Myocyte (in vitro differentiated cells): ENCODE measurements around the gene CLDN19. TPM values are rescaled to one million over a fixed set of nuclear protein-coding genes. Genes with fewer than 3 reads are reported as not detected.
A peak's percentile ranks its signal among the peaks of the same experiment; 100 is the strongest.

Experiments used
- DNase-seq: peaks from one replicate; pipeline ENCODE4 v3.0.0-alpha.2; 2012; ENCODE audit warnings: low read depth
- polyA plus RNA-seq: library from polyadenylated mRNA; unstranded; fragments of >200 nt; gene quantifications from one replicate; pipeline ENCODE4 v1.2.1, GENCODE V29; 2012; ENCODE audit warnings: missing spikeins
- total RNA-seq: library from RNA; depleted of rRNA; stranded (reverse); fragments of >200 nt; gene quantifications from 2 replicates; pipeline ENCODE4 v1.2.3, GENCODE V29; 2014

CLDN19 gene
- not detected in 2 replicates for total RNA-seq
- not detected for polyA plus RNA-seq

GRCh38 chr1:42739753-42740700 is at the start of gene CLDN19:
CLDN19 (minus strand) TSS chr1:42740236; CDS start chr1:42740063, 173 bp downstream.
- no peak for DNase-seq

GRCh38 chr1:42788021-42788420 is 48.0 kb upstream of the CLDN19 start:
- DNase-seq, result no peak

GRCh38 chr1:42786097-42786496 is 46.1 kb upstream of the CLDN19 start:
- DNase-seq, result no peak

GRCh38 chr1:42784946-42785693 is 45.1 kb upstream of the CLDN19 start, which contains the start of gene TMEM269:
TMEM269 (plus strand) TSS chr1:42784991; CDS start chr1:42789894, 4,903 bp downstream.
- no peak for DNase-seq

GRCh38 chr1:42784547-42784945 is 44.5 kb upstream of the CLDN19 start:
- no peak for DNase-seq

GRCh38 chr1:42783092-42783491 is 43.1 kb upstream of the CLDN19 start:
- no peak for DNase-seq

GRCh38 chr1:42780176-42780575 is 40.1 kb upstream of the CLDN19 start:
- no peak for DNase-seq

GRCh38 chr1:42779725-42780124 is 39.7 kb upstream of the CLDN19 start:
- no peak for DNase-seq

- peak; percentile 55 for DNase-seq
These were observed 37.8 kb upstream of the CLDN19 start for GRCh38 chr1:42777852-42778251.

GRCh38 chr1:42776502-42776901 is 36.5 kb upstream of the CLDN19 start:
- no peak for DNase-seq

GRCh38 chr1:42774928-42775526 is 35.0 kb upstream of the CLDN19 start:
- DNase-seq, result no peak

GRCh38 chr1:42773420-42773819 is 33.4 kb upstream of the CLDN19 start:
- no peak for DNase-seq

- no peak for DNase-seq
These were observed 29.8 kb upstream of the CLDN19 start for GRCh38 chr1:42769811-42770210.

- no peak for DNase-seq
These were observed 28.1 kb upstream of the CLDN19 start for GRCh38 chr1:42768172-42768571.

GRCh38 chr1:42767510-42768000 is 27.5 kb upstream of the CLDN19 start:
- DNase-seq, result no peak

GRCh38 chr1:42766741-42767509 is 26.9 kb upstream of the CLDN19 start, which contains the start of the genes C1orf50 and P3H1:
C1orf50 (plus strand) TSS chr1:42767249; CDS start chr1:42767312, 63 bp downstream.
P3H1 (minus strand) TSS chr1:42767028; CDS start chr1:42766971, 57 bp downstream.
- peak; percentile 100 for DNase-seq

- peak; percentile 76 for DNase-seq
These were observed 26.1 kb upstream of the CLDN19 start for GRCh38 chr1:42765832-42766740.

- DNase-seq, result peak; percentile 8
These were observed 25.2 kb upstream of the CLDN19 start for GRCh38 chr1:42765269-42765668.

- DNase-seq, result no peak
These were observed 22.2 kb upstream of the CLDN19 start for GRCh38 chr1:42762269-42762668.
